Right lobe of liver (tissue), 6 donors: ENCODE measurements around the gene ALK. TPM values are rescaled to one million over a fixed set of nuclear protein-coding genes. Genes with fewer than 3 reads are reported as not detected.

ENCODE experiments used
- ATAC-seq, 4 donors: fragments of 200-7000 bp; cut with Tn5 transposase; one replicate each; pipeline ENCODE4 v1.9.1; 2020; ENCODE audit warnings: mild to moderate bottlenecking in 4 of 4, moderate library complexity in 4 of 4
- DNase-seq, 3 donors: peaks; one replicate each; pipeline ENCODE4 v3.0.0-alpha.2; 2020
- H3K27ac ChIP-seq, 3 donors: fragments of 200-600 bp; one replicate each; pipeline ENCODE4 v1.8.0; 2022
- H3K27me3 ChIP-seq, 2 donors: fragments of 200-600 bp; one replicate each; pipeline ENCODE4 v1.8.0; 2022
- H3K36me3 ChIP-seq, 4 donors: fragments of 200-600 bp; sonication (generic) in 1 of 4; one replicate each; pipeline versions ENCODE4 v1.5.1 to v1.8.0; 2017 to 2022; ENCODE audit warnings: control low read depth in 1 of 4
- H3K4me1 ChIP-seq, 4 donors: fragments of 200-600 bp; sonication (generic) in 1 of 4; one replicate each; pipeline versions ENCODE4 v1.5.1 to v1.8.0; 2017 to 2022; ENCODE audit warnings: control low read depth in 1 of 4
- H3K4me3 ChIP-seq, 3 donors: fragments of 200-600 bp; one replicate each; pipeline ENCODE4 v1.8.0; 2022
- H3K9me3 ChIP-seq, 4 donors: fragments of 200-600 bp; sonication (generic) in 1 of 4; one replicate each; pipeline versions ENCODE4 v1.5.1 to v1.8.0; 2017 to 2022; ENCODE audit warnings: control low read depth in 1 of 4
- CTCF ChIP-seq, 4 donors: fragments of 200-600 bp in 3 of 4; fragments of 450-650 bp in 1 of 4; IDR thresholded peaks; one replicate each; pipeline versions ENCODE4 v1.5.1 to v1.8.0; 2016 to 2022; ENCODE audit warnings: antibody characterized with exemption in 4 of 4, mild to moderate bottlenecking in 2 of 4
- POLR2A ChIP-seq: fragments of 450-650 bp; IDR thresholded peaks from one replicate; pipeline ENCODE4 v1.6.1; 2017; ENCODE audit warnings: antibody characterized with exemption, mild to moderate bottlenecking
- WGBS: methylation state at CpG from one replicate; pipeline ENCODE4 v1.1.6; 2018; ENCODE audit warnings: low coverage, low lambda C conversion rate; ENCODE audit not compliant: insufficient coverage; ENCODE audit errors: missing lambda C conversion rate; 5-methylcytosine and 5-hydroxymethylcytosine counted together
- intact Hi-C, 2 donors: fragments of 100-400 bp; cut with DNase I; formaldehyde crosslinking; loops; one replicate each; pipeline versions ENCODE4 v1.11.2 to v1.14.1; 2022
- total RNA-seq, 6 experiments: library from RNA; depleted of rRNA in 2 of 6; stranded (reverse); fragments of >200 nt in 2 of 6; fragmentation: NEBNext Ultra II Directional in 3 of 6; extraction: Animal tissue kit (Norgen Biotek cat#: 25700) in 3 of 6; gene quantifications; one replicate each; pipeline versions ENCODE4 v1.1.0 to v1.2.4, GENCODE V29; 2016 to 2023
- donor health status: DM: no; HTN: yes; CAD: no.
- donor health status: DM: no; HTN: no; CAD: no.
- donor health status: DM: no; HTN: no; CAD: no.
- donor health status: DM: no; HTN: yes; CAD: no.
- donor health status: DM: no; HTN: yes; CAD: no.

The ALK gene
- total RNA-seq, 6 experiments from 2014 or later = 0.04 to 0.06 TPM; not detected in 4

GRCh38 chr2:29699045-29699444, 222.3 kb downstream of the ALK start:
- H3K27me3 ChIP-seq = no peaks in the 10 kb centered on the region
- H3K9me3 ChIP-seq = no peaks in the 10 kb centered on the region
- no peak for ATAC-seq

GRCh38 chr2:29698216-29698615, 223.2 kb downstream of the ALK start:
- no peak for DNase-seq
- Histone ChIP-seq H3K36me3 (no peaks in the 10 kb centered on the region), H3K27ac (no peak overlapping the region), H3K9me3 (no peaks in the 10 kb centered on the region), H3K4me3 (no peak overlapping the region), H3K4me1 (no peaks in the 10 kb centered on the region), H3K27me3 (no peaks in the 10 kb centered on the region)
- 84% methylated on average over 3 of the region's 3 CpGs for WGBS
- ATAC-seq = no peak
- TF ChIP-seq POLR2A = no peak
- TF ChIP-seq CTCF (IDR thresholded peaks at IDR 0.05) = no peak
- intact Hi-C loops = no loop called here

More at GRCh38 chr2:29699045-29699444, 222.3 kb downstream of the ALK start:
- no peak for DNase-seq
- intact Hi-C loops = no loop called here
- Histone ChIP-seq H3K4me1 (no peaks in the 10 kb centered on the region), H3K27ac (no peak overlapping the region), H3K4me3 (no peak overlapping the region), H3K36me3 (no peaks in the 10 kb centered on the region)
- no peak for TF ChIP-seq POLR2A
- TF ChIP-seq CTCF (IDR thresholded peaks at IDR 0.05) = no peak
- WGBS = 63% methylated on average over 3 of the region's 4 CpGs

- WGBS = 27% methylated on average over 1 of the region's 2 CpGs
- Histone ChIP-seq H3K27me3 (no peaks in the 10 kb centered on the region), H3K4me1 (no peaks in the 10 kb centered on the region), H3K27ac (no peak overlapping the region), H3K4me3 (no peak overlapping the region), H3K36me3 (no peaks in the 10 kb centered on the region), H3K9me3 (no peaks in the 10 kb centered on the region)
- DNase-seq = no peak
- ATAC-seq = no peak
- TF ChIP-seq POLR2A = no peak
- no peak for TF ChIP-seq CTCF (IDR thresholded peaks at IDR 0.05)
- intact Hi-C loops = no loop called here
Observed at GRCh38 chr2:29697715-29698114, 223.7 kb downstream of the ALK start.

GRCh38 chr2:29697181-29697580, 224.2 kb downstream of the ALK start:
- DNase-seq = no peak
- no peak for TF ChIP-seq POLR2A
- no peak for TF ChIP-seq CTCF (IDR thresholded peaks at IDR 0.05)
- H3K27me3 ChIP-seq = no peaks in the 10 kb centered on the region
- no peak for ATAC-seq
- H3K4me1 ChIP-seq = no peaks in the 10 kb centered on the region
- intact Hi-C loops = no loop called here
- H3K36me3 ChIP-seq = no peaks in the 10 kb centered on the region
- H3K9me3 ChIP-seq = no peaks in the 10 kb centered on the region
- H3K4me3 ChIP-seq = no peak overlapping the region
- WGBS = 44% methylated on average over 3 of the region's 3 CpGs
- H3K27ac ChIP-seq = no peak overlapping the region

DNA sequence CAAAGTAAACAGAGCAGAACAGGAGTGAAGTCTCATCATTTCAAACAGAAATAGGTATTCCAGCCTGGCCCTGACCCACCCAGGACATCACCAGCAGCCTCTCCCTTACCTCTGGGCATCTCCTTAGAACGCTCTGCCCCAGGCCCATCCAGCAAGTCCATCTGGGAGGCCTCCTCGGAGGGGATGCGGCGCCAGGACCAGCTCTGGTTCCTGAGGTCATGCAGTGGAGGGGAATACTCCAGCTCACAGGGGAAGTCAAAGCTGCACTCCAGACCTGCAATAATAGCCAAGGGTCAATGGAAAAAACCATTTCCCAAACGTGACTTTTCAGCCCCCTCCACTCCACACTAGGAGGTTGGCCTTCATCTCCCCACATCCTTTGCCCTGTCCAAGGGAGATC, 226.6 kb downstream of the ALK start:
- no peak for ATAC-seq
- H3K4me1 ChIP-seq = no peaks in the 10 kb centered on the region
- H3K9me3 ChIP-seq = no peaks in the 10 kb centered on the region
- H3K4me3 ChIP-seq = no peak overlapping the region
- H3K36me3 ChIP-seq = no peaks in the 10 kb centered on the region
- H3K27ac ChIP-seq = no peak overlapping the region
- WGBS = 0% methylated on average over 1 of the region's 5 CpGs
- no peaks in the 10 kb centered on the region for H3K27me3 ChIP-seq
- DNase-seq = no peak
- intact Hi-C loops = no loop called here
- TF ChIP-seq POLR2A (no peak), CTCF (IDR thresholded peaks at IDR 0.05) (no peak)
